Glomerular visceral epithelial cell (primary cell): Measurements from ENCODE around the gene DOCK8.
A peak's percentile ranks its signal among the peaks of the same experiment; 100 is the strongest.

Experiments used
- DNase-seq: peaks from one replicate; pipeline ENCODE4 v3.0.0-alpha.2; 2016; ENCODE audit errors: extremely low spot score

DOCK8 gene

GRCh38 chr9:414595-414994 is 199.9 kb downstream of the DOCK8 start:
- DNase-seq, result no peak

GRCh38 chr9:419571-420171 is 205.0 kb downstream of the DOCK8 start:
- no peak for DNase-seq

GRCh38 chr9:421896-422295 is 207.2 kb downstream of the DOCK8 start:
- no peak for DNase-seq

- no peak for DNase-seq
Observed at GRCh38 chr9:426264-426663, 211.6 kb downstream of the DOCK8 start.

DNA sequence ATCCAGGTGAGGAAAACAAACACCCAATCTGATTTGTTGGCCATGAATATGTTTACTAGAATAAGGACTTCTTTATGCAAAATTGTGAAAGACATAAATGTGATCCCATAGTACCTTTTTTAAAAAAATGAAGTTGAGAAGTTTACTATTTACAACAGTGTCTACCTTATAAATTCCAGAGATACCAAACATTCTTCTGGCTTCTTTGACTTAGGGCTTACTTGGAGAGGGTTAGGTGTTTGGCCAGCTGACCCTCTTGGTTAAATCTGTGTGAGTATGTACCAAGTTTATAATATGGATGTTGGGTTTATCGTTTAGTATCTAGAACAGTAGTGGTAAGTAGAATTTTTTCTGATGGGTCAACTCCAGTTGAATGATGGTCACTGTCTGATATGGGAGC is 212.3 kb downstream of the DOCK8 start:
- DNase-seq, result no peak

DNA sequence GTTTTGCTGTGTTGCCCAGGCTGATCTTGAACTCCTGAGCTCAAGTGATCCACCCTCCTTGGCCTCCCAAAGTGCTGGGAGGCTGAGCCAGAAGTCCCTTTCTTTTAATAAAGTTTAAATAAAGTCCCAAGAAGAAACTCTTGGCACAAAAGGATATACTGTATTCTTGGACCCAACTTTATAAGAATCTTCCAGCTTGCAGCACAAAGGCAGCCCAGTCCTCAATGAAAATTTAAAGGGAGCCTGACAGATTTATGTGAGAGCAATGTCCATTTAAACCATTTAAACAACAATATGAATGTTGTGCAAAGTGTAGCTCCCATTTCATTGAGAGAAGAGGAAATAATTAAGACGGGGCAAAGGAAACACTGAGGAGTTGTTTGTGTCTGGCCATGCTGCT is 217.0 kb downstream of the DOCK8 start:
- no peak for DNase-seq

GRCh38 chr9:436482-436881 is 221.8 kb downstream of the DOCK8 start:
- no peak for DNase-seq

DNA sequence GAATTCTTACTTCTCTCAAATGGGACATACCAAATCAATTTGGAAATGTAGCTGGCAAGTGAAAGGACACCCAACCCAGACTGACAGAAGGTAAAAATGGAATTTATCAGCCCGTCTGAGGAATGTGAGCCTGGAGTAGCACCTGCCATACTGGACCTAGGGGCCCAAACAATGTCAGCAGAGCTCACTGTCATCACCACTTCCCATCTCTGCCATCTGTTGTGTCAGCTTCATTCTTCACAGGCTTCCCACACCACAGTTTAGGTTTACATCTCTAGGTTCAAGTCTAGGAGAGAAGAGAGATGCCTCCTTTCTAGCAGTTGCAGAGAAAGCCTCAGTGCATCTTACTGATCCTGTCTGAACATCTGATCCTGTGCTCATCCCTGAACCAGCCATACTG is 222.4 kb downstream of the DOCK8 start:
- no peak for DNase-seq

DNA sequence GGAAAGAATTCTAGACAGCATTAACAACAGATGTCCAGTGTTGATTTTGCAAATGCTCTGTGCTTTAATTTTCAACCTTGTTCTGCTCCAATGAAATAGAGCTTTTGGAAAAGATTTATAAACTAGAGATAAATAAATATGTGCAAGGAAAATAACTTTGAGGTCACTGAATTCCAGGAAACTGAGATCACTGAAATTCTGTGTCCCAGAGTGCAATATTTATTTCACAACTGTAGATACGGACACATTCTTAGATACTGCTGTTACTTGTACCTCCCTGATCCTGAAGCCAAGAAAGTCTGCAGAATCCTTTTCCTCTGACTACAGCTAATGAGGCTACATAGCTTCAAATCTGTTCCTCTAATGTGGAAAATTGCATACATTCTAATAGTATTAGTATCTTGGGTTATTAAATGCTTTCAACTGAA is 222.9 kb downstream of the DOCK8 start:
- DNase-seq, result peak; percentile 18

GRCh38 chr9:438066-438465 is 223.4 kb downstream of the DOCK8 start:
- no peak for DNase-seq

- no peak for DNase-seq
Observed at GRCh38 chr9:438961-439768, 224.5 kb downstream of the DOCK8 start.

DNA sequence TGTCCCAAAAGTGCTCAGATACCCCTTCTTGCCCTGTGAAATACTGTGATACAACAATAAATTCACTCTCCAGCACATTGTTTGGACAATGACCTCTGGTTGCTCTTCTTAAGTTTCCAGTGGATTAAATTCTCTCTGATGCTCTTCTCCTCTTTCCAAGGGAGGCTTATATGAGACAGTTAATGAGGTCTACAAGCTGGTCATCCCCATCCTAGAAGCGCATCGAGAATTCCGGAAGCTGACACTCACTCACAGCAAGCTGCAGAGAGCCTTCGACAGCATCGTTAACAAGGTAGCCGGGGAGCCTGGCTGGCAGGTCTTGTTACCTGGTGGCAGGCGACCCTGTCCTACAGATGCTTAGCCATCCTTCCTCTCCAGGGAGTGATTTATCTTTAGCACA is 226.5 kb downstream of the DOCK8 start:
- no peak for DNase-seq

- peak; percentile 23 for DNase-seq
Observed at GRCh38 chr9:444528-444927, 229.9 kb downstream of the DOCK8 start.

GRCh38 chr9:445033-445432 is 230.4 kb downstream of the DOCK8 start:
- DNase-seq, result peak; percentile 79

GRCh38 chr9:446074-446699 is 231.5 kb downstream of the DOCK8 start:
- DNase-seq, result no peak

- peak; percentile 85 for DNase-seq
Observed at GRCh38 chr9:447230-448025, 232.8 kb downstream of the DOCK8 start.

GRCh38 chr9:450057-450456 is 235.4 kb downstream of the DOCK8 start:
- DNase-seq, result no peak

- no peak for DNase-seq
Observed at GRCh38 chr9:450561-450960, 235.9 kb downstream of the DOCK8 start.

DNA sequence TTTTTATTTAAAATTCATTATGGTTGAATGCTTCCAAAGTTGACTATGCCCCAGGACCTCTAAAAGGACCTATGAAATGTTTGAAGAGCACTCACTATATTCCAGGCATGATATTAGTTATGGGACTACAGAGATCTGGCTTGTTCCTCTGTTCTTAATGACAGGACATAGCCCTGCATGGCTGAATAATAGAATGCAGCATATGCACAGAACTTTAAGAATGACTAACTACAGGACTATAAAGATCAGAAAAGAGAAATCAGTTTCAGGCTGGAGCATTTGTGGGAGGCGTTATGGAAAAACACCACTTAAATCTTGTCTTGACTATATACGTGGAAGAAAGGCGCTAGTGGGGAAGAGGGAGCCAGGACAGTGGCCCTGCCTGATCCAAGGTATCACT is 239.2 kb downstream of the DOCK8 start:
- no peak for DNase-seq

- no peak for DNase-seq
Observed at GRCh38 chr9:456365-456764, 241.7 kb downstream of the DOCK8 start.

DNA sequence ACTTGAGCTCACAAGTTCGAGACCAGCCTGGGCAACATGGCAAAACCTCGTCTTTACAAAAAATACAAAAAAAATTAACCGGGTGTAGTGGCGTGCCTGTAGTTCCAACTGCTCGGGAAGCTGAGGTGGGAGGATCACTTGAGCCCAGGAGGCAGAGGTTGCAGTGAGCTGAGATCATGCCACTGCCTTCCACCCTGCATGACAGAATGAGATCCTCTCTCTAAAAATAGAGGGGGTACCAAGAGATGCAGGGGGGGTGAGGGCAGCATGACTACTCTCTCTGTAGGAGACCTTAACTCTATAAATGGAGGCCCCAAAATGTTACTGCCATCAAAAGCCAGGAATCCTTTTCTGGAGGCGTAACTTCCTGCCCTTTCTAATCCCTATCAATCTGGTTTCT is 243.9 kb downstream of the DOCK8 start:
- DNase-seq, result no peak
